SHP77 treated with DMSO at 0.1 percent for 48 hours (cell line): ENCODE data around the gene GRM7.

Experiments used
- DNase-seq: peaks from one replicate; lab custom pipeline; 2025; lab: John Stamatoyannopoulos, UW

GRM7 gene

GRCh38 chr3:7789324-7789723 is 928.4 kb downstream of the GRM7 start:
- DNase-seq, result no peak

GRCh38 chr3:7790141-7790540 is 929.2 kb downstream of the GRM7 start:
- DNase-seq, result no peak
